Measurements from ENCODE around the gene KRCC1.
"Not testable (repeated sequence)": the region's sequence is repeated elsewhere in the genome, so short reads cannot be mapped to it uniquely, and the experiment has no call there.

The KRCC1 gene

GRCh38 chr2:88002359-88002707 is 53.2 kb downstream of the KRCC1 start:
- DNase-seq (ENCODE audit: low read depth) = no peak

- DNase-seq (ENCODE audit: low read depth) = not testable (repeated sequence)
Measured at GRCh38 chr2:88000474-88000873, 55.1 kb downstream of the KRCC1 start.

DNA sequence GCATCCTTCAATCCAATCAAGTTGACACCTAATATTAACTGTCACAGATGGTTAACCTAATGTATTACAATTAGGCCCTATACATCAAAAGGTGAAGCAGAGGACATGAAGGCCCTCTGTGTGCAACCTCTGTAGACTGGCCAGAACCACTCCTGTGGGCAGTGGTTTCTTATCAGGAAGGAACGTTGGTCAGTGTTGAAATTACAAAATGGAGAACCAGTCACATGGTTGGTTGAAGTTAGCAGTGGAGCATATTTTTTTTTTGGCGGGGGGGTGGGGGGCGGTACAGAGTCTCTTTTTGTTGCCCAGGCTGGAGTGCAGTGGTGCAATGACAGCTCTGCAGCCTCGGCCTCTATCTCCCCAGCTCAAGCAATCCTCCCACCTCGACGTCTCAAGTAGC is 59.0 kb downstream of the KRCC1 start:
- DNase-seq (ENCODE audit: low read depth) = no peak

DNA sequence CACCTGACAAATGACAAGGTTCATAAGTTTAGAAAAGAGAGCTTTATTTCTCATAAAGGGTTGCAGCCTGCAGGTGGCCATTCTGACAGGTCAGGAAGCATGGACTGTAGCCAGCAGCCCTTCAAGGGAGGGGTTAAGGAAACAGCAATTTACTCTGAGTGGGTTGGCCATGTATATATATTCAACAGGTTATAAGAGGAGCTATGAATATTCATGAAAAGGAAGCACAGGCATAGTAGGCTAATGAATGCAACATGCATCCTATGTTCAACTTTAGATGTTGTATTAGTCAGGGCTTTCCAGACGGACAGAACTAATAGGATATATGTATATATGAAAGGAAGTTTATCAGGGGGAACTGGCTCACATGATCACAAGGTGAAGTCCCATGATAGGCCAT is 59.8 kb downstream of the KRCC1 start:
- DNase-seq (ENCODE audit: low read depth) = no peak

- not testable (repeated sequence) for DNase-seq (ENCODE audit: low read depth)
Measured at GRCh38 chr2:87994304-87994850, 61.2 kb downstream of the KRCC1 start.

DNA sequence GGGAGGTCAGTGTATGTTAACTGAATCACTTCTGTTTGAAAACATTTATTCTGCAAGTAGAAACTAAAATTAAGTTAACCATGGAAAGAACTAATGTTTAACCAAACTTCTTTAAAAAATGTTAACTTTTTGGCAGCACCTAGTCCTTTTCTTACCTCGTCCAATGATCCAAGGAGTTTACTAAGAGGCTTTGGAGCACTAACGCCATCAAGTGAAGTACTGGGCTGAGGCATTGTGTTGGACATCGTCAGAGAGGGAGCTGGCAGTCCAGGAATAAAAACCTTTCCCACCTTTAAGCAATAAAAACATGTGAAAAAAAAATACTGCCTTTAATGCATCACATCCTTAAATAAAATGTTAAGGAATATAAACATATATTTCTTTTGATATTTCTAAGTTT is 63.0 kb downstream of the KRCC1 start:
- not testable (repeated sequence) for DNase-seq (ENCODE audit: low read depth)

DNA sequence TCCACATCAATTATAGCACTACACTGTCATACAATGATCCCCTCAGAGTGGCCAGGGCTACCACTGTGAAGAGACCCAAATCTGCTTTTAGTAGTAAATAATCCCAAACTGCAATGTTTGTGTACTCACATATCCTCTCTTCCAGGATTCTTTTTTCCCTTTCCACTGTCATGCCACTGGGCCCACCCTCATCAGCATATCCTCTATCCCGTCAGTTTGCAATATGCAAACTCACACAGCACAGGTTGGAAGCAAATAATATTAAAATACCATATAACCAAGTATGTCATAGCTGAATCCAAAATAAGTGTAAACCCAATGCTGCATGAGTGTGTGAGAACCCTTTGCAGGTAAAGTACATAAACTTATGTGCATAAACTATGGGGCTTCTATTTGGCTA is 68.1 kb downstream of the KRCC1 start:
- not testable (repeated sequence) for DNase-seq (ENCODE audit: low read depth)

- not testable (repeated sequence) for DNase-seq (ENCODE audit: low read depth)
Measured at GRCh38 chr2:87985902-87986301, 69.7 kb downstream of the KRCC1 start.

GRCh38 chr2:87981182-87981581 is 74.4 kb downstream of the KRCC1 start:
- not testable (repeated sequence) for DNase-seq (ENCODE audit: low read depth)
